Liver (tissue), 3 donors: Measurements from ENCODE around the gene PARD3B.

Source experiments
- ATF3 ChIP-seq: IDR thresholded peaks from 2 replicates; pipeline ENCODE4 v1.6.1; 2016; ENCODE audit warnings: antibody characterized with exemption
- CTCF ChIP-seq: fragments of 150-350 bp; IDR thresholded peaks from 2 replicates; pipeline ENCODE4 v1.5.1; 2017; ENCODE audit warnings: improper control_type of control experiment, low read depth, low read length; ENCODE audit not compliant: missing input control
- FOXA1 ChIP-seq: IDR thresholded peaks from 2 replicates; pipeline ENCODE4 v1.6.1; 2016; ENCODE audit warnings: antibody characterized with exemption
- GABPA ChIP-seq, 2 donors: IDR thresholded peaks in 1 of 2; conservative IDR thresholded peaks in 1 of 2; 2 replicates each; pipeline ENCODE4 v1.6.1; 2016; ENCODE audit warnings: antibody characterized with exemption in 2 of 2, mild to moderate bottlenecking in 1 of 2, moderate library complexity in 1 of 2
- HNF4A ChIP-seq, 2 donors: conservative IDR thresholded peaks; 2 replicates each; pipeline ENCODE4 v1.6.1; 2016; ENCODE audit warnings: antibody characterized with exemption in 2 of 2, mild to moderate bottlenecking in 2 of 2
- HNF4G ChIP-seq: IDR thresholded peaks from 2 replicates; pipeline ENCODE4 v1.6.1; 2016; ENCODE audit warnings: antibody characterized with exemption
- JUND ChIP-seq, 2 donors: IDR thresholded peaks; 2 replicates each; pipeline ENCODE4 v1.6.1; 2016; ENCODE audit warnings: antibody characterized with exemption in 2 of 2
- MAX ChIP-seq: IDR thresholded peaks from 2 replicates; pipeline ENCODE4 v1.6.1; 2016; ENCODE audit warnings: antibody characterized with exemption
- RAD21 ChIP-seq, 2 donors: IDR thresholded peaks; 2 replicates each; pipeline ENCODE4 v1.6.1; 2016; ENCODE audit warnings: antibody characterized with exemption in 2 of 2, mild to moderate bottlenecking in 2 of 2
- REST ChIP-seq: IDR thresholded peaks from 2 replicates; pipeline ENCODE4 v1.6.1; 2016; ENCODE audit warnings: antibody characterized with exemption, mild to moderate bottlenecking
- ZBTB33 ChIP-seq: IDR thresholded peaks from 2 replicates; pipeline ENCODE4 v1.6.1; 2016; ENCODE audit warnings: antibody characterized with exemption
- donor health status: healthy.
- donor health status: healthy.

- no peak for TF ChIP-seq FOXA1
- TF ChIP-seq CTCF = no peak
- no peak for TF ChIP-seq MAX
- no peak for TF ChIP-seq ZBTB33
- TF ChIP-seq HNF4G = no peak
- no peak for TF ChIP-seq GABPA (IDR thresholded peaks at IDR 0.05 in 1 of 2, conservative IDR thresholded peaks at IDR 0.05 in 1 of 2)
- TF ChIP-seq REST = no peak
- TF ChIP-seq ATF3 = no peak
- TF ChIP-seq RAD21 (IDR thresholded peaks at IDR 0.05) = no peak
- no peak for TF ChIP-seq HNF4A (conservative IDR thresholded peaks at IDR 0.05)
- TF ChIP-seq JUND (IDR thresholded peaks at IDR 0.05) = no peak
These were observed 317.5 kb downstream of the PARD3B start for GRCh38 chr2:204862809-204863208.
